Hindlimb muscle (tissue), 1 donor: ENCODE results near the gene ARL11. TPM values are rescaled to one million over a fixed set of nuclear protein-coding genes. Genes with fewer than 3 reads are reported as not detected.
A peak's percentile ranks its signal among the peaks of the same experiment; 100 is the strongest.

Experiments used
- DNase-seq: peaks from one replicate; pipeline ENCODE4 v3.0.0-alpha.2; 2013
- polyA plus RNA-seq: library from polyadenylated mRNA; unstranded; fragments of 120-200 nt; gene quantifications from one replicate; pipeline ENCODE4 v1.2.1, GENCODE V29; 2013; ENCODE audit not compliant: insufficient read length

ARL11 gene
- polyA plus RNA-seq, 1 donor, result 0.37 TPM

GRCh38 chr13:49649963-49650312 lies 21.6 kb downstream of the ARL11 start:
- DNase-seq, result no peak

- no peak for DNase-seq
Measured at GRCh38 chr13:49651570-49652354, 23.5 kb downstream of the ARL11 start.

- DNase-seq, result peak; percentile 40
Measured at GRCh38 chr13:49652355-49653305, 24.3 kb downstream of the ARL11 start.

GRCh38 chr13:49653478-49653877 lies 25.2 kb downstream of the ARL11 start:
- DNase-seq, result no peak

GRCh38 chr13:49654011-49654410 lies 25.7 kb downstream of the ARL11 start:
- DNase-seq, result no peak

- DNase-seq, result no peak
Measured at GRCh38 chr13:49655906-49656305, 27.6 kb downstream of the ARL11 start.

- no peak for DNase-seq
Measured at GRCh38 chr13:49657241-49657641, 28.9 kb downstream of the ARL11 start.

GRCh38 chr13:49664606-49665005 lies 36.3 kb downstream of the ARL11 start:
- no peak for DNase-seq

- no peak for DNase-seq
Measured at GRCh38 chr13:49667773-49668172, 39.5 kb downstream of the ARL11 start.

GRCh38 chr13:49669735-49670309 lies 41.5 kb downstream of the ARL11 start:
- DNase-seq, result no peak

- no peak for DNase-seq
Measured at GRCh38 chr13:49670828-49671227, 42.5 kb downstream of the ARL11 start.

- no peak for DNase-seq
Measured at GRCh38 chr13:49676581-49677298, 48.4 kb downstream of the ARL11 start.

- DNase-seq, result no peak
Measured at GRCh38 chr13:49678191-49678914, 50.0 kb downstream of the ARL11 start.

- DNase-seq, result no peak
Measured at GRCh38 chr13:49679246-49679645, 50.9 kb downstream of the ARL11 start.

GRCh38 chr13:49681842-49682435 lies 53.6 kb downstream of the ARL11 start:
- DNase-seq, result no peak

Other genes starting within 250 kb of the ARL11 start
- 3.7 TPM for gene CAB39L, start 184.4 kb upstream of the ARL11 start, polyA plus RNA-seq
- 8.5 TPM for gene SETDB2, start 184.2 kb upstream of the ARL11 start, polyA plus RNA-seq
- 24.8 TPM for gene PHF11, start 132.6 kb upstream of the ARL11 start, polyA plus RNA-seq
- gene RCBTB1, start 42.9 kb upstream of the ARL11 start, polyA plus RNA-seq, result 17.4 TPM
- 23.2 TPM for gene EBPL, start 63.0 kb downstream of the ARL11 start, polyA plus RNA-seq
- 37.4 TPM for gene KPNA3, start 164.2 kb downstream of the ARL11 start, polyA plus RNA-seq